Duodenal mucosa (tissue), 2 donors: ENCODE measurements around the gene CHSY1.

Source experiments
- H3K27ac ChIP-seq: one replicate; pipeline ENCODE4 v1.7.0; 2013; ENCODE audit warnings: low read depth, low read length
- H3K27me3 ChIP-seq, 2 donors: one replicate each; pipeline ENCODE4 v1.7.0; 2013; ENCODE audit warnings: low read length in 2 of 2, control low read depth in 1 of 2; ENCODE audit not compliant: insufficient read depth in 2 of 2, control insufficient read depth in 1 of 2
- H3K36me3 ChIP-seq, 2 donors: one replicate each; pipeline ENCODE4 v1.7.0; 2013; ENCODE audit warnings: low read length in 2 of 2, control low read depth in 1 of 2; ENCODE audit not compliant: insufficient read depth in 2 of 2, control insufficient read depth in 1 of 2
- H3K4me1 ChIP-seq, 2 donors: one replicate each; pipeline ENCODE4 v1.7.0; 2013; ENCODE audit warnings: low read length in 2 of 2, control low read depth in 1 of 2; ENCODE audit not compliant: insufficient read depth in 2 of 2, control insufficient read depth in 1 of 2
- H3K4me3 ChIP-seq, 2 donors: one replicate each; pipeline ENCODE4 v1.7.0; 2013; ENCODE audit warnings: low read length in 2 of 2, low read depth in 1 of 2
- H3K9ac ChIP-seq, 2 donors: one replicate each; pipeline ENCODE4 v1.7.0; 2013; ENCODE audit warnings: low read length in 2 of 2, low read depth in 1 of 2
- H3K9me3 ChIP-seq, 2 donors: one replicate each; pipeline ENCODE4 v1.7.0; 2013; ENCODE audit warnings: low read length in 2 of 2, control low read depth in 1 of 2; ENCODE audit not compliant: control insufficient read depth in 1 of 2

CHSY1 gene

GRCh38 chr15:101157721-101158120 lies 94.1 kb downstream of the CHSY1 start:
- Histone ChIP-seq H3K4me1 (no peaks in the 10 kb centered on the region), H3K27me3 (no peaks in the 10 kb centered on the region), H3K9ac (no peak overlapping the region), H3K36me3 (no peaks in the 10 kb centered on the region), H3K9me3 (no peaks in the 10 kb centered on the region), H3K27ac (no peak overlapping the region), H3K4me3 (no peak overlapping the region)

DNA sequence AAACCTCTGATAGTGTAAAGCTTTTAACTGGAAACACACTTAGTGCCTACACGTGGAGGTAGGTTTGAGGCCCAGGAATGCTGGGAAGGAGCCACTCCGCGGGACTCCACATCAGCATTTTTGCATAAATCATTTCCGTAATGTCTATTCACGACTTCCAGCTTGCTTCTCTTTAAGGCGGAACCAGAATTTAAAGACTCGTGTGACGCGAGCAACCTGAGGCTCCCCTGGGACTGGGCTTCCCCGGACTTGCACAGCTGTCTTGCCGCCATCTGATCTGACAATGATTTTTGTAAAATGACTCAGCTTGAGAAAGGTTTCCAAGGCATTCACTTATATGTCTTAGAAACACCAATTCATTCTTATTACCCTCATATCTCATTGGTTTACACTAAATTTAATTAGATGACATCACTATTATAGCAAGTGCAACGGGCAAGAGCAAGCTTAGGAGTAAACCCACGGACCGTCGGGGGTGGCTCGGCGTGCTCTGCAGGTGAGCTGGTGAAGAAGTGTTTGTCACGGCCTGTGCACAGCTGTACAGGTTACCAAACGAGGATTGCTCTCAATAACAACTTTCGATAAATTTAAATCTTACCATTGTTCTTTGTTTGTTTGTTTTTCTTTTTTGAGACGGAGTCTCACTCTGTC lies 95.2 kb downstream of the CHSY1 start:
- Histone ChIP-seq H3K9ac (no peak overlapping the region), H3K27me3 (no peaks in the 10 kb centered on the region), H3K4me1 (no peaks in the 10 kb centered on the region), H3K4me3 (no peak overlapping the region), H3K27ac (no peak overlapping the region), H3K36me3 (no peaks in the 10 kb centered on the region), H3K9me3 (no peaks in the 10 kb centered on the region)

- no peaks in the 10 kb centered on the region for H3K9me3 ChIP-seq
- H3K4me3 ChIP-seq = no peak overlapping the region
- H3K27me3 ChIP-seq = no peaks in the 10 kb centered on the region
- no peaks in the 10 kb centered on the region for H3K4me1 ChIP-seq
- no peak overlapping the region for H3K9ac ChIP-seq
- H3K36me3 ChIP-seq = no peaks in the 10 kb centered on the region
- no peak overlapping the region for H3K27ac ChIP-seq
These were observed 95.8 kb downstream of the CHSY1 start for GRCh38 chr15:101156061-101156460.

GRCh38 chr15:101153801-101154656 lies 97.8 kb downstream of the CHSY1 start:
- H3K36me3 ChIP-seq = no peaks in the 10 kb centered on the region
- no peaks in the 10 kb centered on the region for H3K9me3 ChIP-seq
- H3K9ac ChIP-seq = no peak overlapping the region
- no peak overlapping the region for H3K27ac ChIP-seq
- H3K4me1 ChIP-seq = peaks cover 0 to 8% of the 10 kb centered on the region in 2 donors
- H3K27me3 ChIP-seq = no peaks in the 10 kb centered on the region
- H3K4me3 ChIP-seq = no peak overlapping the region

DNA sequence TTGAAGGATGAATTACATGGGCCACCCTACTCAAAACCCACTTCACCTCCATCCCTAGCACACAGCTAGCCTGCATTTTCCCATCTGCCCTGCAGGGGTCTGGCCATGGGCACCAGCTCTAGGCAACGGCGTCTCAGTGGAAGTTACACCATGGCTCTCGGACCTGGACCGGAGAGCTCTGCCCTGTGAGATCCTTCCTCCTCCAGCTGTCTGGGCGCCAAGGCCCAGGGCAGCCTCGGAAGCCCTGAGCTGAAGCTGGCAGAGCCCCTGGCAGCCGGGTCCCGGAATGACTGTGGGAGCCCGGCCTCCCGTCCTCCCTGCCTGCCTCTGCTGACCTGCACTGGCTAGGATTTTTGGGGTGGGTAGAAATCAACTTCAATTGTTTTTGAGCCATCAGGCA lies 98.9 kb downstream of the CHSY1 start:
- no peak overlapping the region for H3K9ac ChIP-seq
- H3K9me3 ChIP-seq = no peaks in the 10 kb centered on the region
- H3K27ac ChIP-seq = no peak overlapping the region
- H3K4me3 ChIP-seq = no peak overlapping the region
- H3K36me3 ChIP-seq = no peaks in the 10 kb centered on the region
- H3K4me1 ChIP-seq = peaks cover 0 to 16% of the 10 kb centered on the region in 2 donors
- H3K27me3 ChIP-seq = no peaks in the 10 kb centered on the region

DNA sequence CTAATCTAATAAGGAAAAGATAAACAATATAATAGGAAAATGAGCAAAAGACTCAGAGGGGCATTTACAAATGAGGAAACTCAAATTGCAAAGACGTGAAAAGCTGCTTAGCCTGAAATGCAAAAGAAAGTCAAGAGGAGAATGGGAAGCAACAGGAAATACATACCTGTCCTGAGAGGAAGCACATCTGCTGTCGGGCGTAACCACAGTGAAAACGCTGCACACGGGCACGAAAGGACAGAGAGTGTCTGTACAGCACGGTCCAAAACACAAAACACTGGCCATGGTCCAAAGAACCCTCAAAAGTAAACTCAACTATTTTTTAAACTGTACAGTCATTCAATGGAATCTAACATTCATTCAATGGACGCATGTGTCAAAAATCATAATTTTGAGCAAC lies 100.6 kb downstream of the CHSY1 start:
- Histone ChIP-seq H3K27ac (no peak overlapping the region), H3K36me3 (no peaks in the 10 kb centered on the region), H3K9me3 (no peaks in the 10 kb centered on the region), H3K27me3 (no peaks in the 10 kb centered on the region), H3K4me3 (no peak overlapping the region), H3K4me1 (peaks cover 0 to 16% of the 10 kb centered on the region in 2 donors), H3K9ac (no peak overlapping the region)

DNA sequence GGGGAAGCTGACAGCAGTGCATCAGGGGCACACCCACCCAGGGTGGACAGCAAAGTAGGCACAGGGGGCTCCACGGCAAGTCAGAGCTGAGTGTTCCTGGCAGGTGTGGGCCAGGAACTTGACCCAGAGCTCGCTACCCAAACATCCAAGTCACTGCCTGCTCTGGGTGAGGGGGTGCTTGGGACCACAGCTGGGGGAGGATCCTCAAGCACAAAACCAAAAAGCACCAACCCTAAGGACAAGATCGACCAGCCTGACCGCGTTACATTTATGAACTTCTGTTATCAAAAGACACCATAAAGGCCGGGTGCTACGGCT lies 101.2 kb downstream of the CHSY1 start:
- no peaks in the 10 kb centered on the region for H3K9me3 ChIP-seq
- no peak overlapping the region for H3K9ac ChIP-seq
- no peak overlapping the region for H3K27ac ChIP-seq
- no peaks in the 10 kb centered on the region for H3K36me3 ChIP-seq
- no peak overlapping the region for H3K4me3 ChIP-seq
- peaks cover 0 to 16% of the 10 kb centered on the region in 2 donors for H3K4me1 ChIP-seq
- no peaks in the 10 kb centered on the region for H3K27me3 ChIP-seq

- H3K4me3 ChIP-seq = no peak overlapping the region
- H3K4me1 ChIP-seq = peaks cover 0 to 16% of the 10 kb centered on the region in 2 donors
- H3K36me3 ChIP-seq = no peaks in the 10 kb centered on the region
- H3K9ac ChIP-seq = no peak overlapping the region
- no peaks in the 10 kb centered on the region for H3K9me3 ChIP-seq
- H3K27me3 ChIP-seq = no peaks in the 10 kb centered on the region
- no peak overlapping the region for H3K27ac ChIP-seq
These were observed 101.8 kb downstream of the CHSY1 start for GRCh38 chr15:101149864-101150722.

- no peaks in the 10 kb centered on the region for H3K27me3 ChIP-seq
- no peaks in the 10 kb centered on the region for H3K36me3 ChIP-seq
- no peak overlapping the region for H3K27ac ChIP-seq
These were observed 102.8 kb downstream of the CHSY1 start for GRCh38 chr15:101148881-101149664.

More at GRCh38 chr15:101148881-101149664, 102.8 kb downstream of the CHSY1 start:
- no peak overlapping the region for H3K9ac ChIP-seq
- peaks cover 0 to 16% of the 10 kb centered on the region in 2 donors for H3K4me1 ChIP-seq
- no peaks in the 10 kb centered on the region for H3K9me3 ChIP-seq
- H3K4me3 ChIP-seq = no peak overlapping the region
